ENCODE data around the gene PPP1R3F. TPM values are rescaled to one million over a fixed set of nuclear protein-coding genes. Genes with fewer than 3 reads are reported as not detected.

Gene PPP1R3F
- total RNA-seq, 4 donors from 2014 or later: 2.0 to 18.7 (median 2.8) TPM

GRCh38 chrX:49258749-49259124 lies 10.9 kb upstream of the PPP1R3F start:
- Histone ChIP-seq H3K9me3 (no peaks in the 10 kb centered on the region), H3K27me3 (no peaks in the 10 kb centered on the region), H3K27ac (no peak overlapping the region), H3K4me3 (no peak overlapping the region), H3K4me1 (no peaks in the 10 kb centered on the region), H3K36me3 (no peaks in the 10 kb centered on the region)
- WGBS, 2 donors (ENCODE audit: low coverage in 1 of 2): 85% methylated on average over 5 of the region's 5 CpGs; no CpG with 5 or more reads in 1 of the 2 donors
- intact Hi-C loops (cut with DNase I; ENCODE audit: low total_unique reads) (no loop called here), in situ Hi-C loops (cut with MboI; ENCODE audit: low pct_ligation_motif_present in 1 of 4, low pct_unique_long_range_greater_than_20kb in 1 of 4, low sequenced_read_pairs in 3 of 4) (no loop called here)
- no peak for TF ChIP-seq POLR2A (IDR thresholded peaks at IDR 0.05)
- TF ChIP-seq EP300 (IDR thresholded peaks at IDR 0.05; ENCODE audit: low read depth): no peak
- TF ChIP-seq CTCF (IDR thresholded peaks at IDR 0.05): no peak
- TF ChIP-seq POLR2AphosphoS5 (IDR thresholded peaks at IDR 0.05): no peak
- DNase-seq: no peak

- Histone ChIP-seq H3K27ac (no peak overlapping the region), H3K4me1 (no peaks in the 10 kb centered on the region), H3K36me3 (no peaks in the 10 kb centered on the region), H3K4me3 (no peak overlapping the region), H3K9me3 (no peaks in the 10 kb centered on the region), H3K27me3 (no peaks in the 10 kb centered on the region)
- no peak for DNase-seq
- in situ Hi-C loops (cut with MboI; ENCODE audit: low pct_ligation_motif_present in 1 of 4, low pct_unique_long_range_greater_than_20kb in 1 of 4, low sequenced_read_pairs in 3 of 4) (no loop called here), intact Hi-C loops (cut with DNase I; ENCODE audit: low total_unique reads) (no loop called here)
- WGBS, 2 donors (ENCODE audit: low coverage in 1 of 2): 97% methylated on average over 5 of the region's 17 CpGs; no CpG with 5 or more reads in 1 of the 2 donors
- no peak for TF ChIP-seq EP300 (IDR thresholded peaks at IDR 0.05; ENCODE audit: low read depth)
- no peak for TF ChIP-seq CTCF (IDR thresholded peaks at IDR 0.05)
- no peak for TF ChIP-seq POLR2A (IDR thresholded peaks at IDR 0.05)
- no peak for TF ChIP-seq POLR2AphosphoS5 (IDR thresholded peaks at IDR 0.05)
These were observed 9.2 kb upstream of the PPP1R3F start for GRCh38 chrX:49260221-49260985.

GRCh38 chrX:49262603-49263002 lies 7.0 kb upstream of the PPP1R3F start:
- Histone ChIP-seq H3K36me3 (no peaks in the 10 kb centered on the region), H3K27ac (no peak overlapping the region), H3K27me3 (no peaks in the 10 kb centered on the region), H3K4me3 (no peak overlapping the region), H3K9me3 (no peaks in the 10 kb centered on the region), H3K4me1 (no peaks in the 10 kb centered on the region)
- DNase-seq: no peak
- no peak for TF ChIP-seq POLR2AphosphoS5 (IDR thresholded peaks at IDR 0.05)
- no peak for TF ChIP-seq POLR2A (IDR thresholded peaks at IDR 0.05)
- TF ChIP-seq EP300 (IDR thresholded peaks at IDR 0.05; ENCODE audit: low read depth): no peak
- no peak for TF ChIP-seq CTCF (IDR thresholded peaks at IDR 0.05)
- WGBS, 2 donors (ENCODE audit: low coverage in 1 of 2): 32% methylated on average over 1 of the region's 1 CpG; no CpG with 5 or more reads in 1 of the 2 donors
- in situ Hi-C loops (cut with MboI; ENCODE audit: low pct_ligation_motif_present in 1 of 4, low pct_unique_long_range_greater_than_20kb in 1 of 4, low sequenced_read_pairs in 3 of 4): no loop called here
- intact Hi-C loops (cut with DNase I; ENCODE audit: low total_unique reads): no loop called here

GRCh38 chrX:49263631-49264030 lies 6.0 kb upstream of the PPP1R3F start:
- no peaks in the 10 kb centered on the region for H3K27me3 ChIP-seq
- H3K27ac ChIP-seq: no peak overlapping the region
- no peaks in the 10 kb centered on the region for H3K9me3 ChIP-seq
- H3K36me3 ChIP-seq: no peaks in the 10 kb centered on the region
- H3K4me1 ChIP-seq: peaks cover 0 to 3% (median 0%) of the 10 kb centered on the region in 4 donors
- in situ Hi-C loops (cut with MboI; ENCODE audit: low pct_ligation_motif_present in 1 of 4, low pct_unique_long_range_greater_than_20kb in 1 of 4, low sequenced_read_pairs in 3 of 4) (no loop called here), intact Hi-C loops (cut with DNase I; ENCODE audit: low total_unique reads) (no loop called here)
- H3K4me3 ChIP-seq: no peak overlapping the region
- TF ChIP-seq CTCF (IDR thresholded peaks at IDR 0.05): no peak
- no peak for TF ChIP-seq POLR2AphosphoS5 (IDR thresholded peaks at IDR 0.05)
- TF ChIP-seq EP300 (IDR thresholded peaks at IDR 0.05; ENCODE audit: low read depth): no peak
- TF ChIP-seq POLR2A (IDR thresholded peaks at IDR 0.05): no peak
- DNase-seq: no peak
- WGBS, 2 donors (ENCODE audit: low coverage in 1 of 2): 81 to 100% methylated on average over 1 to 10 of the region's 10 CpGs

Data from transverse colon (tissue), 4 donors.